ENCODE data around the gene ADAM10. TPM values are rescaled to one million over a fixed set of nuclear protein-coding genes. Genes with fewer than 3 reads are reported as not detected.

Gene ADAM10
- total and polyA plus RNA-seq, 5 donors from 2014 or later: 149 to 183 (median 156) TPM

DNA sequence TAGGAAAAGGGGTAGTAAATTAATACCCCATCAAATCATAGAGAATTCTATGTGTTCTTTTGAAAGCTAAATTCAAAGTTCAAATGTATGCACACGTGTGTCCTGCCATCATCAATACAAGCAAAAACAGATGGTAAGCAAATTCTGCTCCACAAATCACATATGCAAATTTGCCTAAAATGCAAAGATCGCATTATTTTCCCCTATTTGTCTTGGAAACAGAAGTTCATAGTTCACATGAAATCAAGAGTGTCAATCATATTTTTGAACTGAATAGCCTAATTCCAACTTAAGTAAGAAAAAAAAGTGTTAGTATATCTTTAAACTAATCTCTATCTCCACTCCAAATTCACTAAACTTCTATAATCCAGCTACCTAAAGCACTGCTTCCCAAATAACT is 8.5 kb downstream of the ADAM10 start:
- peak overlapping the region; percentile 27 for H3K4me3 ChIP-seq (ENCODE audit: low read depth, low read length)
- H3K27ac Mint-ChIP-seq: peak overlapping the region in 1 of 3 donors; percentile 0
- no peaks in the 10 kb centered on the region for H3K9me3 ChIP-seq (ENCODE audit: control insufficient read depth in 2 of 2, low read length in 2 of 2)
- peaks cover 62% of the 10 kb centered on the region for H3K4me1 ChIP-seq (ENCODE audit: control insufficient read depth, insufficient read depth, low read length, poor library complexity, severe bottlenecking)
- peak overlapping the region in 3 of 4 donors; percentile 1 to 48 (median 24) for H3K4me3 Mint-ChIP-seq
- DNase-seq (no peak), ATAC-seq (ENCODE audit: low read depth in 2 of 2) (no peak)
- no peaks in the 10 kb centered on the region for H3K36me3 ChIP-seq (ENCODE audit: control insufficient read depth, insufficient read depth, low read length)
- no peak overlapping the region for H3K27ac ChIP-seq (ENCODE audit: insufficient read depth, low read length, poor library complexity, severe bottlenecking)
- peaks cover 9% of the 10 kb centered on the region for H3K36me3 Mint-ChIP-seq
- H3K4me1 Mint-ChIP-seq: peaks cover 39 to 93% (median 83%) of the 10 kb centered on the region in 4 donors
- H3K27me3 ChIP-seq (ENCODE audit: control insufficient read depth, insufficient read depth, low read length): no peaks in the 10 kb centered on the region
- no peaks in the 10 kb centered on the region for H3K27me3 Mint-ChIP-seq
- no peaks in the 10 kb centered on the region for H3K9me3 Mint-ChIP-seq

DNA sequence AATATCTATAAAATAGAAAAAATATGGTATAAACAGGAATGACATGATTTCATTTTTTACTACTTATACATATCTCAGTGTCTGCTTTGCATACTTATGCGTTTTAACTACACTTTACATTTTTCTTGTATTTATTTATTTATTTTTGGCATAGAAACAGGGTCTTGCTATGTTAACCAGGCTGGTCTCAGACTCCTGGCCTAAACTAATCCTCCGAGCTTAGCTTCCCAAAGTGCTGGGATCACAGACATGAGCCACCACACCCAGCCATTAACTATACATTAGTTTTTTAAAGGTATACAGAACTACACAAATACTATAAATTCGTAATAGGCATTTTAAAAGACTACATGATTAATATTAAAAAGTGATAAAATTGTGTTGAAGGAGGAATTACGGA is 9.1 kb downstream of the ADAM10 start:
- H3K27me3 Mint-ChIP-seq: no peaks in the 10 kb centered on the region
- H3K27me3 ChIP-seq (ENCODE audit: control insufficient read depth, insufficient read depth, low read length): no peaks in the 10 kb centered on the region
- H3K4me1 ChIP-seq (ENCODE audit: control insufficient read depth, insufficient read depth, low read length, poor library complexity, severe bottlenecking): peaks cover 58% of the 10 kb centered on the region
- H3K27ac Mint-ChIP-seq: no peak overlapping the region
- H3K4me3 Mint-ChIP-seq: no peak overlapping the region
- no peak overlapping the region for H3K4me3 ChIP-seq (ENCODE audit: low read depth, low read length)
- H3K4me1 Mint-ChIP-seq: peaks cover 43 to 93% (median 81%) of the 10 kb centered on the region in 4 donors
- no peaks in the 10 kb centered on the region for H3K9me3 Mint-ChIP-seq
- no peaks in the 10 kb centered on the region for H3K9me3 ChIP-seq (ENCODE audit: control insufficient read depth in 2 of 2, low read length in 2 of 2)
- ATAC-seq (ENCODE audit: low read depth in 2 of 2) (no peak), DNase-seq (no peak)
- no peaks in the 10 kb centered on the region for H3K36me3 ChIP-seq (ENCODE audit: control insufficient read depth, insufficient read depth, low read length)
- H3K27ac ChIP-seq (ENCODE audit: insufficient read depth, low read length, poor library complexity, severe bottlenecking): no peak overlapping the region
- H3K36me3 Mint-ChIP-seq: peaks cover 8% of the 10 kb centered on the region

DNA sequence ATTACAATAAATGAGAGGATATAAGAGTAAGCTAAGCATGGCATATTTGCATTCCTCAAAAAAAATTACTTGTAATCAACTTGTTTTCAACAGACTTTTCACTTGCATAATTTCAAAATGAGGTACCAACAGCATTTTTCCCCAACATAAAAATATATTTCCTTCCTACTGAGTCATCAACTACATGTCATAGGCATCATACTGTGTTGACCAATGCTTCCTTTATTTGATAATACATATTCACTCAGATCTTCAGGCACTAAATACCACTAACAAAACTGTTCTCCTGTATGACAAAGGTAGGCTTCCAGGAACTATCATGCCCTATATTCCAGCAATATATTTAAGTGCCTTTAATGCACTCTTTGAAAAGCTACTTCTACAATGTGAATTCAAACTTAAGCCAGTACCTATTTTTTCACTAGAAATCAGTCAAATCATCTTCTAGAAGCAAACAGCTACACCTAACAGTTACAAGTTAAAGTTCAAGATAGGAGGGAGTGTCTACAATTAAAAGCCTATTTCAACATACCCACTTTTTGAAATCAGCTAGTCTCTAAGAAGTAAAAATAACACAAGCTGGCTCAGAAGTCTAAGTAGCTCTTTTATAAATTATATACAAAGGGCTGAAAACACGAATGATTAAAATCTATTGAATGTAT is 11.3 kb downstream of the ADAM10 start:
- Mint-ChIP-seq H3K4me3 (peak overlapping the region; percentile 3 to 37 (median 17)), H3K4me1 (peaks cover 45 to 87% (median 77%) of the 10 kb centered on the region in 4 donors)
- DNase-seq: no peak

DNA sequence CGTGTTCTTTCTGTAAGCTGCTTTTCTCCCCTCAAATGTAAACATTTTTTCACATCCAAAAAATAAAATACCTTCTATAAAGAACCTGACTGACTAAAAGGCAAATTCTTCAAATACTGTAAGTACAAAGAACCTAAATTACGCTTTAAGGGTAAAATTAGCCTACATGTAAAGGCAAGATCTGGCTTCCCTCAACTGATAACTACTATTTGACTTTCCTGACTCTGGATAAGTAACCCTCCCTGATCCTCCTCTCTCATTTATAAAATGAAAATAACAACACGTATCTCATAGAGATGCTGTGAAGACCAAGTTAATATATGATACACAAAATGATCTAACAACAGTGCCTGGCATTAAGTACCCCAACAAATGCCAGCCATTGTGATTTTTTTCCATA is 12.2 kb downstream of the ADAM10 start:
- Mint-ChIP-seq H3K4me1 (peaks cover 48 to 87% (median 75%) of the 10 kb centered on the region in 4 donors), H3K4me3 (peak overlapping the region in 1 of 4 donors; percentile 7), H3K9me3 (no peaks in the 10 kb centered on the region), H3K36me3 (no peaks in the 10 kb centered on the region), H3K27ac (no peak overlapping the region), H3K27me3 (no peaks in the 10 kb centered on the region)
- Histone ChIP-seq H3K4me3 (ENCODE audit: low read depth, low read length) (no peak overlapping the region), H3K4me1 (ENCODE audit: control insufficient read depth, insufficient read depth, low read length, poor library complexity, severe bottlenecking) (peaks cover 45% of the 10 kb centered on the region), H3K36me3 (ENCODE audit: control insufficient read depth, insufficient read depth, low read length) (no peaks in the 10 kb centered on the region), H3K9me3 (ENCODE audit: control insufficient read depth in 2 of 2, low read length in 2 of 2) (no peaks in the 10 kb centered on the region), H3K27ac (ENCODE audit: insufficient read depth, low read length, poor library complexity, severe bottlenecking) (no peak overlapping the region), H3K27me3 (ENCODE audit: control insufficient read depth, insufficient read depth, low read length) (no peaks in the 10 kb centered on the region)
- ATAC-seq (ENCODE audit: low read depth in 2 of 2) (no peak), DNase-seq (no peak)

More for the DNA sequence above, 11.3 kb downstream of the ADAM10 start:
- ATAC-seq (ENCODE audit: low read depth in 2 of 2): peak in 1 of 2 donors; percentile 48
- Histone ChIP-seq H3K4me3 (ENCODE audit: low read depth, low read length) (no peak overlapping the region), H3K27ac (ENCODE audit: insufficient read depth, low read length, poor library complexity, severe bottlenecking) (no peak overlapping the region), H3K27me3 (ENCODE audit: control insufficient read depth, insufficient read depth, low read length) (no peaks in the 10 kb centered on the region), H3K4me1 (ENCODE audit: control insufficient read depth, insufficient read depth, low read length, poor library complexity, severe bottlenecking) (peaks cover 45% of the 10 kb centered on the region), H3K9me3 (ENCODE audit: control insufficient read depth in 2 of 2, low read length in 2 of 2) (no peaks in the 10 kb centered on the region), H3K36me3 (ENCODE audit: control insufficient read depth, insufficient read depth, low read length) (no peaks in the 10 kb centered on the region)
- Mint-ChIP-seq H3K27ac (peak overlapping the region in 1 of 3 donors; percentile 5), H3K9me3 (no peaks in the 10 kb centered on the region), H3K36me3 (no peaks in the 10 kb centered on the region), H3K27me3 (no peaks in the 10 kb centered on the region)

DNA sequence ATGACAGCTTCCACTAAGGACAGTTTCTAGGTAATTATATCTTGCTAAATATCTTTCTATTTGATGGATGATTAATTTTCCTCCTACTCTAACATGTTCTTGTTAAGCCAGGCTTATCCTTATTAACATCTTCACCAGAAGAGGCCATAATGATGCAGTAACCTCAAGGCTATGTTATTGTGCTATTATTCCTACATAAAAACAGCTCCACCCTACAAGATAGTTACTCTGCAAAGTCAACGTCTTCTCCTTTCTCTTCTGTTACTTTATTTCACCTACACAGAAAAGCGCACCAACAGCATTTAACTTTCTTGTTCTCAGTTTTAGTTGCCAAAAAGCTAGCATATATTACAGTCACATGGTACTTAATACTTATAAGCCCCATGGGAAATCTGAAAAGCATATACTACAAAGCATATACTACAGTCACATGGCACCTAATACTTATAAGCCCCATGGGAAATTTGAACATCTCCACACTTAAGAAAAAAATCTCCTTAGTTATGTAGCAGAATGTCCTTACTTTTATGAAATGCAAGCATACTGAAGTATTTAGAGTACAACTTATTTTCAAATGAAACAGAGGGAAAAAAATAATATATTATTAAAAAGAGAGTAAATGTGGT is 13.4 kb downstream of the ADAM10 start:
- H3K27me3 Mint-ChIP-seq: no peaks in the 10 kb centered on the region
- Histone ChIP-seq H3K9me3 (ENCODE audit: control insufficient read depth in 2 of 2, low read length in 2 of 2) (no peaks in the 10 kb centered on the region), H3K4me3 (ENCODE audit: low read depth, low read length) (peak overlapping the region; percentile 23), H3K27ac (ENCODE audit: insufficient read depth, low read length, poor library complexity, severe bottlenecking) (no peak overlapping the region), H3K4me1 (ENCODE audit: control insufficient read depth, insufficient read depth, low read length, poor library complexity, severe bottlenecking) (peaks cover 47% of the 10 kb centered on the region), H3K36me3 (ENCODE audit: control insufficient read depth, insufficient read depth, low read length) (no peaks in the 10 kb centered on the region), H3K27me3 (ENCODE audit: control insufficient read depth, insufficient read depth, low read length) (no peaks in the 10 kb centered on the region)
- peaks cover 39 to 86% (median 73%) of the 10 kb centered on the region in 4 donors for H3K4me1 Mint-ChIP-seq
- peak overlapping the region in 2 of 4 donors; percentile 54 to 76 for H3K4me3 Mint-ChIP-seq
- no peaks in the 10 kb centered on the region for H3K9me3 Mint-ChIP-seq
- ATAC-seq (ENCODE audit: low read depth in 2 of 2) (no peak), DNase-seq (no peak)
- H3K27ac Mint-ChIP-seq: peak overlapping the region; percentile 28 to 65 (median 37)
- H3K36me3 Mint-ChIP-seq: no peaks in the 10 kb centered on the region

DNA sequence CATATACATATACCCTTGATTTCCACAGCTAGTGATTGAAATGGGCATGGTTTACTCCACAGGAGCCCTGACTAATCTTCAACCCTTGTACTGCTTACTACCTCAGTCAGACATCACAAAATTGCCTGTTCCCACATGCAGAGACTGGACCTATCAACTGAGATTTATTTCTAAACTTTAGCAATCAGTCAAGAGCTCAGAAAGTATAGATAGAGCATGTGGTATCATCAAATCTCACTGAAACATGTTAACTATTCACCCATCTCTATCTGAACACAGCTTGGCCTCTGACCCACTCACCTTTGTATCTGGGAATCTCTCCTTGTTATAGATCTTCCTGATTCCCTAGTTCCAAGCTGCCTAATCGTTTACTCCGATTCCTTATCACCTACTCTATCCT is 14.6 kb downstream of the ADAM10 start:
- H3K4me1 ChIP-seq (ENCODE audit: control insufficient read depth, insufficient read depth, low read length, poor library complexity, severe bottlenecking): peaks cover 52% of the 10 kb centered on the region
- H3K27ac ChIP-seq (ENCODE audit: insufficient read depth, low read length, poor library complexity, severe bottlenecking): no peak overlapping the region

DNA sequence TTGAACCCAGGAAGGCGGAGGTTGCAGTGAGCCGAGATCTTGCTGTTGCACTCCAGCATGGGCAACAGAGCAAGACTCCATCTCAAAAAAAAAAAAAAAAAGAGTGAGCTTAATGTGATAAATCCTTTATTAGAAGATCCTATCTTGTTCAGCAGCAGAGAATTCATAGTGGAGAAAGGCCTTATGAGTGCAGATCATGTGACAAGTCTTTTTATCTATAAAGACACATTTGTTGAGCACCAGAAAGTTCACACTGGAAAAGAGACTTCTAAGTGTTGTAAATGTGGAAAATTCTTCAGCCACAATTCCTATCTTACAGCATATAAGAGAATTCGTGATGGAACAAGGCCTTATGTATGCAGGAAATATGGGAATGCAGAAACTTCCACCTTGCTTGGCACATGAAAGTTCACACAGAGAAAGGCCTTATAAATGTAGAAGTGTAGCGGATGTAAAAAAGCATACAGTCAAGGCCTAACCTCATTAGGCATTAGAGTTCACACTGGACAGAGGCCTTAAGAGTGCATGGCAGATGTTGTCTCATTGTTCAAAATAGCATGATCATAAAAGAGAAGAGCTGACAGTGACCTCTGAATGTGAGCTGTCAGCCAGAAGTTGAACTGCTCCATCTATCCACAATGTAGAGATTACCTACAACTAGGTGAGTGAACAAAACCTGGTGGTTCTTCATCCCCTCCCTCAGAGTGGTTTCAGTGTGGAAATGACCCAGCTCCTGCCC is 16.7 kb downstream of the ADAM10 start:
- H3K4me1 Mint-ChIP-seq: peaks cover 54 to 88% (median 70%) of the 10 kb centered on the region in 4 donors
- H3K27ac Mint-ChIP-seq: peak overlapping the region in 2 of 3 donors; percentile 16 to 48
- Histone ChIP-seq H3K27ac (ENCODE audit: insufficient read depth, low read length, poor library complexity, severe bottlenecking) (no peak overlapping the region), H3K36me3 (ENCODE audit: control insufficient read depth, insufficient read depth, low read length) (peaks cover 5% of the 10 kb centered on the region), H3K4me1 (ENCODE audit: control insufficient read depth, insufficient read depth, low read length, poor library complexity, severe bottlenecking) (peaks cover 45% of the 10 kb centered on the region), H3K9me3 (ENCODE audit: control insufficient read depth in 2 of 2, low read length in 2 of 2) (no peaks in the 10 kb centered on the region), H3K27me3 (ENCODE audit: control insufficient read depth, insufficient read depth, low read length) (no peaks in the 10 kb centered on the region), H3K4me3 (ENCODE audit: low read depth, low read length) (no peak overlapping the region)
- H3K9me3 Mint-ChIP-seq: no peaks in the 10 kb centered on the region
- ATAC-seq (ENCODE audit: low read depth in 2 of 2) (no peak), DNase-seq (no peak)
- H3K36me3 Mint-ChIP-seq: peaks cover 11% of the 10 kb centered on the region
- H3K27me3 Mint-ChIP-seq: no peaks in the 10 kb centered on the region
- peak overlapping the region in 2 of 4 donors; percentile 5 to 45 for H3K4me3 Mint-ChIP-seq

More for the DNA sequence above, 14.6 kb downstream of the ADAM10 start:
- Histone ChIP-seq H3K27me3 (ENCODE audit: control insufficient read depth, insufficient read depth, low read length) (no peaks in the 10 kb centered on the region), H3K9me3 (ENCODE audit: control insufficient read depth in 2 of 2, low read length in 2 of 2) (no peaks in the 10 kb centered on the region), H3K36me3 (ENCODE audit: control insufficient read depth, insufficient read depth, low read length) (no peaks in the 10 kb centered on the region), H3K4me3 (ENCODE audit: low read depth, low read length) (no peak overlapping the region)
- Mint-ChIP-seq H3K36me3 (peaks cover 7% of the 10 kb centered on the region), H3K9me3 (no peaks in the 10 kb centered on the region), H3K4me1 (peaks cover 50 to 87% (median 73%) of the 10 kb centered on the region in 4 donors), H3K4me3 (no peak overlapping the region), H3K27ac (peak overlapping the region in 1 of 3 donors; percentile 23), H3K27me3 (no peaks in the 10 kb centered on the region)
- ATAC-seq (ENCODE audit: low read depth in 2 of 2) (no peak), DNase-seq (no peak)
